Stomach (tissue), 4 donors: ENCODE data around the gene SUPT20H.

Experiments used
- CTCF ChIP-seq, 7 experiments: fragments of 450-650 bp in 4 of 7; fragments of 200-600 bp in 3 of 7; sonication (generic) in 3 of 7; IDR thresholded peaks; one replicate each; pipeline ENCODE4 v1.5.1; 2016 to 2019; ENCODE audit warnings: antibody characterized with exemption in 7 of 7, control low read depth in 2 of 7, mild to moderate bottlenecking in 1 of 7
- EP300 ChIP-seq: sonication (generic); formaldehyde crosslinking; IDR thresholded peaks from one replicate; pipeline ENCODE4 v1.6.1; 2017; ENCODE audit warnings: antibody characterized with exemption
- POLR2A ChIP-seq, 4 donors: fragments of 450-650 bp; IDR thresholded peaks; one replicate each; pipeline ENCODE4 v1.6.1; 2016; ENCODE audit warnings: antibody characterized with exemption in 4 of 4, control low read depth in 2 of 4, mild to moderate bottlenecking in 1 of 4, moderate library complexity in 1 of 4
- POLR2AphosphoS5 ChIP-seq, 3 donors: sonication (generic); formaldehyde crosslinking; IDR thresholded peaks; one replicate each; pipeline ENCODE4 v1.6.1; 2016; ENCODE audit warnings: antibody characterized with exemption in 3 of 3

GRCh38 chr13:37069597-37070103, 10.2 kb upstream of the SUPT20H start:
- no peak for TF ChIP-seq CTCF (IDR thresholded peaks at IDR 0.05)
- no peak for TF ChIP-seq POLR2A (IDR thresholded peaks at IDR 0.05)
- TF ChIP-seq POLR2AphosphoS5 (IDR thresholded peaks at IDR 0.05): no peak
- TF ChIP-seq EP300: no peak
